GM18909 (cell line): ENCODE data around the gene SUGCT.

Experiments used
- ATAC-seq: cut with Tn5 transposase; IDR thresholded peaks from one replicate; pipeline ENCODE4 v1.9.1; 2021; ENCODE audit warnings: mild to moderate bottlenecking; ENCODE audit not compliant: unreplicated experiment, poor library complexity

The SUGCT gene

DNA sequence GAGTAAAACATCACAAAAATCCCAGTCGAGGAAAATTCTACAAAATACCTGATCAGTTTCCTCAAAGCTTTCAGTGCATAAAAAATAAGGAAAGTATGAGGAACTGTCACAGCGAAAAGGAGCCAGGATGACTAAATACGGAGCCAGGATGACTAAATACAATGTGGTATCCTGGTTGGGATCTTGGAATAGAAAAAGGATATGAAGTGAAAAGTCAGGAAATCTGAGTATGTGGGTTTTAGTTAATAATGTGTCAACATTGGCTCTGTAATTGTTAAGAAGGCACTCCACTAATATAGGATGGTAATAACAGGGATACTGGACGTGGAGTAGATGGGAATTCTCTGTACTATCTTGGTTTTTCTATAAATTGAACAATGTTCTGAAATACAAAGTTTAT lies 175.5 kb downstream of the SUGCT start:
- ATAC-seq: no peak

DNA sequence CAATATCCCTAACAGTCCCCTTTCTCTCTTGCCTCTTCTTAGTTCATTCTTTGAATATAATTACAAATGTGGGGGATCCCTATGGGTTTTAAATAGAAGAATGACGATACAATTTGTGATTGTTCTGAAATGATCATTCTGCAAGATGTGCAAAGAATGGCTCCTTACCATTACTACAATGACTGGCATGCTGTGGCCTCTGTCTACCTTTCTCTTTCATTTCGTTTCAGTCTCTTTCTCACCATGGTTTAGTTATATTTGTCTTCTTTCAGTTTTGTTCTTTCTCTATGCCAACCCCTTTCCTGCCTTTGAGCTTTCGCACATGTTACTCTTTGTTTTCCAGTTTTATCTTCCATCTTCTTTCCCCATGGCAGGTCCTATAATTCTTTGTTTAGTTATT lies 176.5 kb downstream of the SUGCT start:
- peak; percentile 100 for ATAC-seq

DNA sequence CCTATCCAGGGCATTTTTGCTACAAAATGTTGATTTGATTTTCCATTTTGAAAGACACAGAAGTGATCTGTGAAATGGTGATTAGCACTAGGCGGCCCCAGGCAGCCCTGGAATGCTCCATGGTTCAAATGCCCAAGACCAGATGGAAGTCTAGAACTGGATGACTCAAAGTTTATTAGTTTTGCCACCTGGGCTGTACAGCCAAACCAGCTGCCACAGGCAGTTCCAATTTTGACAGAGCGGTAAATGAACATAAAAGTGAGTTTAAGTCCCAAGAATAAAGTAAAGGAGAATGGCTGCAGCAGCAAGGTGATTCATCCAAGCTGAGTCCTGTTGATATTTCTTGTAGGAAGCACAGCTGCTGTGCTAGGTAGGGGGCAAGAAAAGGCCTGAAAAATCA lies 180.5 kb downstream of the SUGCT start:
- ATAC-seq: no peak

DNA sequence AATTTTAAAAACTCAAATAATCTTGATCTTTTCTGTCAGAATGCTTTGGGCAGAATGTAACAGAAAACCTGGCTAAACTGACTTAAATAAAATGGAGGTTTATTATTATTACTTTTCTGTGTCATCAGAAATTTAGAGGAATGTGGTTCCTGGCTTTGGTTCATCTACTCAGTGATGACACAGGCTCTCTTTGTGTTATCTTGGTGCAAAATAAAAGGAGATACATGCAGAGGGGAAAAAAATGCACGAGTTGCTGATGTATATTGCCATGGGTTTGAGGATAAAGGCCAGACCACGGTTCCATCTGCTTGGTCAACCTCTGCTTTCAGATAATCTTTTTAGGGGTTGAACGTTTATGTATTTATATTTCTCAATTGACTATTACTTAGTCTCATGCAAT lies 181.4 kb downstream of the SUGCT start:
- no peak for ATAC-seq

DNA sequence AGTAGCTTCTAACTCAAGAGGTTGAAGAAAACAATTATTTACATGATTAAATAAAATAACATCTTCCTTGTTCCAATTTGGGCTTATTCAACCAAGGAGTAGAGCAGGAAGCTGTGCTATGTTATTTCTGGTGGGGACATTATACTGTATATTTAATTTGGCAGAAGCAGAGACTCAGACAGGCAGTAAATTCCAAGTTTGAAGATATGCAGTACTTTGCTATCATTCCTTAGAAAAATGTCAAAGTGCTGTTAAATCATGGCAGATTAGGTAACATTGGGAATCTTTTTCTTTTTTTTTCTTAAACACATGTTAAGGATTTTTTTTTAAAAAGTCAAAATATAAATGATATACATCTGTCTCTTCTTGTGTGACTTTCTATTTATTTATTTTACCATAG lies 190.1 kb downstream of the SUGCT start:
- ATAC-seq: no peak

DNA sequence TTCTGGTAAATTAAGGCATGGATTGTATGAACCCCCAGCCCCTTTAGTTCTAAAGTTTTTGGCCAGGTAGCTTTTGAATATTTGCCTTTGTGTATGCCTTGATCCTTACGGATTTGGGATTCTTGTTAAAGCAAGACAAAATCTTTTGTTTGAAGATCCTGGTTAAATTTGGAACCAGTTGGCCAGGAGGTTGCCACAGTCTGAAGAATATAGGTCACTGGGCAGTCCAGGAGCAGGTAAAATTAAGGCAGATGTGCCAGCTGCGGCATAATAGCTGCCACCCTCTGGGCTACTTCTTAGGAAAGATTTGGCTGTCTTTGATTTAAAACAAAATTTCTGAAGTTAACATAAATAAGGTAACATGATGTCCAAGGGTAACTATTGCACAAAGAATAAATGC lies 192.3 kb downstream of the SUGCT start:
- ATAC-seq: no peak

DNA sequence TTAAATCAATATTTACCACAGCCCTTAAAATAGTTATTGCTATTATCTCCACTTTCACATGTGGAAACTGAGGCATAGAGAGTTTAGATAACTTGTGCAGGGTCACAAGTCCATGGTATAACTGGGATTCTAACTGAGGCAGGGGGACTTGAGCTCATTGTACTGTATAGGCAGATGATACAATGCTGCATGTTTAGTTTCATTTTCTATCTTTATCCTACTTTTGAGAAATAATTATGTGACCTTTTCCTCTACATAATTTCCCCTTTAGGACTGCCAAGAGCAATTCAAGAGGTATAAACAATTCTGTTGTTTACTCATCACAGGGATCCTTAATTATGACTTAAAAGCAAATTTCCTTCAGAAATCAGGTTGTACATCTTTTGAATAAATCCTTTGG lies 193.1 kb downstream of the SUGCT start:
- ATAC-seq: no peak

DNA sequence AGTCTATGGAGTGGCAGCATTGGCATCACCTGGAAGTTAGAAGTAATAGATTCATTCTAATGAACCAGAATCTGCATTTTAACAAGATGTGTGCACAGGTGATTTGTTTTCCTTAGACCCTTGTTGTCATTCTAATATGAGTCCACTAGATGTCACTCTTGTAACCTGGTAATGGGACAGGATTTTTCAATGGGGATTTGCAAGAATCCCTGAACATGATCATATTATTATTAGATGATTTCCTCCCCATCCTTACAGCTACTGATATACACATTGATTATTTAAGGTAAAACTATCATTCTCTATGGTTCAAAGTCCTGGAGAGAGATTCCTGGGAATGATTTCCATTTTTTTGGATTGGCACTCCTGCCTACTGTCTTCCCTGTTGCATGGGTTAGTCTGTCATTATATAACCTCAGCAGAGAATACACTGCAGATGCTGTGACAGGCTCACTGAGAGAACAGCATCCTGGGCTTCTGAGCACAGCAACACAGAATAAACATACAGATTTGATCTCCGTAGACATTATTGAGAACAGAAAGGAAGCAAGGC lies 194.9 kb downstream of the SUGCT start:
- ATAC-seq: no peak

DNA sequence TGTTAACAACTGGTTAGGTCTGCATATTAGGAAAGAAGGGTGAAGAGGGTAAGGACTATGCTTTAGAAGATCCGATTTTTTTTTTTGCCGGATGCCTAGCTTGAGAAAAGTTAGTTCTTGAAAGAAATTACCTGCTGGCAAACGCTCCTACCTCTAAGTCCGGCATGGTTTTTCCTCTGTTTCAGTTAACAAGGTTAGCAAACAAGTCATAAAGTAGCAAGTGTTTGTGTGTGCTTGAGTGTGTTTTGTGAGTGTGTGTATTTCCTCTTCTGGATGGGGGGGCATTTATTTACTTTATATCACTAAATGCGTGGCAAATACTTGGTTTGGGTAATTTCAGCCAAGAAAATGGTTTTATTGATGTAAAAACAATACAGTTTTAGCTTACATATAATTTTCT lies 195.6 kb downstream of the SUGCT start:
- no peak for ATAC-seq

DNA sequence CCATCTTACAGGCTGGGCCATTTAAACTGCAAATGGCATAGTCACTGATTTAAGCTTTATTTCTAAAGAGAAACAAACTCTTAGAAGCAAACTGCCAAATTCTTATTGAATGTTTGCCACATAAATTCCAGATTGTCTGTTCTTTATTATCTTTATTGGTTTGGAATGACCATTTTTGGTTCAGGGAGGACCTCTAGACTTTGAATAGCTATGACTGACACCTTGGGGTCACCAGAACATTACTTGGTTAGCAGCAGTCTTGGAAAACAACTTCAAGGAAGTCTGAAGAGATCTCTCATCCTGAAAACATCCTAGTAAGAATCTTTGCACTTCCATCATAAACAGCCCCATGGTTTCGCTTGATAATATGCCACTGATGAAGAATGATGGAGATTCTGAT lies 197.1 kb downstream of the SUGCT start:
- no peak for ATAC-seq

DNA sequence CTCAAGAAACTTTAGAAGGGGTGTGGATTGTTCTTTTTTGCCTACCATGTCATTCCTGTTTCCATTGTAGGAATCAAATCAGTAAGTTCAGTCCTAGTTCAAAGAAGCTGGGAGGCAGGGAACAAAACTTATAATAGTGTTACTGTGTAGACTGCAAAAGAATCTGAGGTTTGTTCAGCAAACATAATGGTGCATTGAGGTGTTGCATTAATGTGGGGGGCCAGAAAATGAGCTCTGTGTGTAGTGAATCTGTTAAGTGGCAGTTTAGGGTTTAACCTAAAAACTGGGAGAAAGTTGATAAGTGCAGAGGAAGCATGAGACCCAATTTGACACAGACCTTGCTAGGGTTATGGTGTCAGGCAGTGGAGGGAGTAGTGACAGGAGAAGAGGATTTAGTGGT lies 197.7 kb downstream of the SUGCT start:
- no peak for ATAC-seq

DNA sequence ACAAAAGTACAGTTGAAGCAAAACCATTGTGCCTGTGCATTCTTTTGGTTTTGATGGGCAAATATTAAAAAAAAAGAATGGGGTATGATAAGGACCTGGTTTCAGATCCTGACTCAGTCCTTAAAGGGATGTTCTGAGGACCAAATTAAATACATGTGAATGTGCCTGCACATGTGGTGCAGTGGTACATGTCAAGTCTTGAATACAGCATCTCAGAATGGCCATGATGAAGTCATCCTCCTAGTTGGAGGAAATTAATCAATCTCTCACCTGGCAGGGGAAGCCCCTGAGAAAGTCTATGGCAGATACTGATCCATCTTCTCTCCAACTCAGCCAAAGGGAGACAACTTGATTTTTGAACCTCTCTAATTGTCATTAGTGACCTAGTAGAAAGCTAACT lies 207.0 kb downstream of the SUGCT start:
- ATAC-seq: no peak

DNA sequence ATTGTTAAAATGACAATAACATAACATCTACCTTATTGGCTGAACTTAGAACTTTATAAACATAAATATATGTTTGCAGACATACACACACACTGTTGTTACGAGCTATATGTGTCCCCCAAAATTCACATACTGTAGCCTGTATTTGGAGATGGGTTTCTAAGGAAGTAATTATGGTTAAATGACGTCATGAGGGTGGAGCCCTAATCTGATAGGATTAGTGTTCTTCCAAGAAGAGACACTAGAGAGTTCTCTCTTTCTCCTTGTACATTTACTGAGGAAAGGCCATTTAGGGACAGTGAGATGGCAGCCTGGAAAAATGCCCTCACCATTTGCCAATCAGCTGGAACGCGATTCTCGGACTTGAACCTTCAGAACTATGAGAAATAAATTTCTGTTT lies 211.7 kb downstream of the SUGCT start:
- ATAC-seq: no peak

DNA sequence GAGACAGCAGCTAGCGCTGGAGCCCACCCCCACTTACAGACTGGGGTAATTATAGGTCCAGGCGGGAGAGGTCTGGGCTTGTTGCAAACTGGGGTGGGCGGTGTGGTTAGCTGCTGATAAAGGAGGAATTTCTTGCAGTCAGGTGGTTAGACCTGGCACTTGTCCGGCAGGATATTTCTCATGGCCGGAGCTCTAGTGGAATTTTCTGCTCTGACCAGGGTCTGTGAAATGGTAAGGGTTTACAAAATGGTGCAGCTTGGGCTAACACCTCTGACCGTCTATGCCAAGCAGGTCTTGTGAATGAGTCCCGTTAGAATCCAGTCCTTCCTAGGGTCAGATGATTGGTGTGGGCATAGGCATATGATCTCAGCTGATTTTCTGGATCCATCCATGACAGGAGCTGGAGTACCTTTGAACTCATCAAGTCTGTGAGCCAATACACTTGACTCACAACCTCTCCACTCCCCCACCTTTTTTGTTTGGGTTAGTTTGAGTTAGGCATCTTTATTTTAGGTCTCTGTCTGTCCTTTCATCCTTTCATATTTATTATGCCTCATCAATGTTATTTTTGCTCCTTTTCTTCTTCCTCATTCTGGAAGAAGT lies 213.4 kb downstream of the SUGCT start:
- no peak for ATAC-seq

DNA sequence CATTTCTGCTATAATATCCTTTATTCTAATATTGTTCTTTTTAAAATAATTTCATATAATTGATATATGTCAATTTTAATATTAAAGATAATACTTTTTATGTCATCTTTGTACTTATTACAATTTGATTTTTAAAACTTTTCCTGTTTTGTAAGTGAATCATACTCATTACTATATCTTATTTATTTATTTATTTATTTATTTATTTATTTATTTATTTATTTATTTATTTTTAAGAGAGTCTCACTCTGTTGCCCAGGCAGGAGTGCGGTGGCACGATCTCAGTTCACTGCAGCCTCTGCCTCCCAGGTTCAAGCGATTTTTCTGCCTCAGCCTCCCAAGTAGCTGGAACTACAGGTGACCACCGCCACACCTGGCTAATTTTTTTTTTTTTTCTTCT lies 215.3 kb downstream of the SUGCT start:
- ATAC-seq: no peak

DNA sequence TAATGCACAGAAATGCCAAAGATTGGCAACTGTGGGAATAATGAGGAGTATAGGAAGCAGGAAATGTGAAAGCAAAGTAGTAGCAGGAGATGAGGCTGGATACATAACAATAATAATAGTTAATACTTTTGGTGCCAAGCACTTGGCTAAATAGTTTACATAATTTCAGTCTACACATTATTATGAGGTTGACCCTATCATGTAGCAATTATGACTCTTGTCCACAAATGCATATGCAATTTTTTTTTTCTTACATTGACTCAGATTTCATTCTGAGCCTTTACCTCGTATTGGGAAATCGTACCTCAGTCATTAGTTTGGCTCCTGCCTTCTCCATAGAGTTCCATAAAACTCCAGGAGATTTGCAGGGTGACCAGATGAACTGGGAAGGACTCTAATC lies 219.9 kb downstream of the SUGCT start:
- no peak for ATAC-seq

DNA sequence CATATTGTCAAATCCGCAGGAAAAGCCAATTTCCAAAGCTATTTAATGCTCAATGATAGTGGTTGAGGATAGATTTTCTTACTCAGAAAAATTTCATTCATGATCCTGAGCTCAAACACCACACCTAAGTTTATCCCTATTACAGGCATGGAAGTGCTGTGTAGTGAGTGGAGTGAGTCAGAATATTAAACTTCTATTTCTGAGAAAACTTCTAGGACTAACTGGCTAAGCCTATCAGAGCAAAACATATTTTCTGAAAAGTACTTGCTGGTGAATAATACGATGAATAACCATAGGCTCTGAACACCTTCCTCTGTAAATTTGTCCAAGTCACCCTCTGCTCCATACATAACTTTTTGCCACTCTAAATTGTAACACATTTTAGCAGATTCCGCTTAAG lies 221.5 kb downstream of the SUGCT start:
- no peak for ATAC-seq

DNA sequence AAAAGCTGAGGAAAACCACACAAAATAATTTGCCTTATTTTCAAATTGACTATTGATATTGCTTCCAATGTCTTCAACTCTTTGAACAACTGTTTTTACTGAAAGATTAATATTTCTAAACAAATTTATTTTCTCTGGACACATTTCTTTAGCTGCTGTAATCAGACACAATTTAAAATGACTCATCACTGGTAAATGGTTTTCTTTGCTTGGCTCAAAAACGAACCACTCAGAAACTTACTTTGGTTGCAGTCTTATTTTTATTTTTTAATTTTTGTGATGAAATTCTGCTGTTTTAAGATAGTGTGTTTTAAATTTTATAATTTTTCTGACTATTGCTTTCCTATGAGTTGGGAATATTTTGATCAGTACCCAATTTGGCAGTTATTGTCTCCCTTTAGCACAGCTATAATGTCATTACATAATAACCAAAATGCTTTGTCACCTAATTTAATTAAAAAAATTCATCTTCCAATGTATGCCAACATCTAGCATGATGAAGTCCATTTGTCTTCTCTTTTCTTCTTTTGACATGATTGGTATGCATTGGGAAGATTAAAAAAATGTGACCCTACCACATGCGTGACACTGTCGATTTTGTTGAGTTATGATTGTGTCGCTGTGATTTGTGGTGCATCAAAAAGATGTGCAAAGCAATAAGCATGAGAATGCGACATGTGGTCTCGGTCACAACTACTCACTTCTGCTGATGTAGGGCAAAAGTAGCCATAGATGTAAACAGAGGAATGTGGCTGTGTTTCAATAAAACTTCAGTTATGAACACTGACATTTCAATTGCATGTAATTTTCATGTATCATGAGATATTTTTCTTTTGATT lies 222.3 kb downstream of the SUGCT start:
- ATAC-seq: no peak

DNA sequence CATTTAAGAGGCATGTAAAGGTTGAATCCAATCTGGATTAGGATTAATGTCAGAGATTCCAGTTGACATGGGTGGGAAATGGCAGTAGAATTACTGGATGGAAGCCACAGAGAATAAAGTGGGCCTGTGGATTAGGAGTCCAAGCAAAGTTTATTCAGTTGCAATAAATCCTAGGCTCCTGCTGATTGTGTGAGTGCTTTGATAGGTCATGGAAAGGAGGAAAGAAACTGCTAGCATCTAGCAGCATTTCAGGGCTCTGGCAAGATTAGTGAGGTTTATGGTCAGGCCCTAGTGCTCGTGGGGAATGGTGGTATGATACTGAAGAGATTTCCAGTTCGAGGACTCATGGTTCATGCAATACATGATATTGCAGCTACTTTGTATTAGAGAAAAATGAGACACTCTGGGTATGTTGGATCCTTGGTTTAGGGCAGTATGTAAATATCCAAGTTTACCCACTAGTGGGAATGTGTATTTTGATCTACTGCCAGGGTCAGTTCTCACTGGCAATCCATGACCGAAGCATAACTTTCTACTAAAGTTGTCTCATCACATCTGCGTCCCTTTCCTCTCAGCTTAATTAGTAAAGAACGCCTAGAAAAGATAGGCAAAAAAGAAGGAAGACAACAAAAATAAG lies 235.0 kb downstream of the SUGCT start:
- ATAC-seq: no peak

DNA sequence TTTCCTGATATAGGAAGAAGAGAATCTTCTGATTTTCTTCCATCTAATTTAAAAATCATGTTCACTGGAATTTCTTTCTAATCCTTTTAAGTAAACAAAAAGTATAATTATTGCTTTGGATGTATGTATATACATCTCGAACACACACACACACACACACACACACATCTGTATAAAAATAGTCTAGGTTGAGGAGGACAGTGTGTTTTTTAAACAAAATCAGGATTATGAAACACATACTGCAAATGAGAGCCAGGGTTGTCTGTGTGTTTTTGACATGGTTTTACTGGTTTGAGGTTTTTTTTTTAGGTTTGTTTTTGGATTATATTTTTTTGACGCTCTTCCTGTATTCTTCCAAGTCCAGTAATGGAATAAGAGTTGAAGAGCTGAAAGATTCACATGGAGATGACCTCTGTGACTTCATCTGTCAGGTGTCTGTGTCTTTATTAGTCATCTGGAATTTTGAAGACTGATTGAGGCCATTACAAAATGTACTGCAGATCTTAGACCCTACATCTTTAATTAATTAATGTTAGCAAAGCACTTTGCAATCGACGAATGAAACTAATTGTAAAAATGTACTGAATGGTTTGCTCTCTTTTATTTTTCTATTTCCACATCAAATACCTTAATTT lies 237.1 kb downstream of the SUGCT start:
- no peak for ATAC-seq

DNA sequence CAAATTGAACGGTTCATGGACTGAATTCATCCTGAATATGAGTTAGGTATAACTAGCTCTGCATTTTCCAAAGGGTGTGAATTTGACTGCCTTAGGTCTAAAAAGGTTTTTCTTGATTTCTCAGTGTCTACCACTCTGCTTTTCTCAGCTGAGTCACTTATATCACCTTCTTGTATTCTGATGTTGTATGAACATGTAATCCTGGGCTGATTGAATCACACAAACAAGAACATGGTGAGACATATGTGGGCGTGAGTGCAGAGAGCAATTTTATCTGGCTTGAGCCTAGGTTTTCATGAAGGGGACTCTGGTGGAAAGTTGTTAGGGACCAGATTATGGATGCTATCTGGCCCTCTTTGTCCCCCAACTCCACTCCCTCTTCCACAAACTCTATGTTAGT lies 239.8 kb downstream of the SUGCT start:
- ATAC-seq: no peak
